Adrenal gland (tissue), 12 donors: ENCODE measurements around the gene ROCK2. TPM values are rescaled to one million over a fixed set of nuclear protein-coding genes. Genes with fewer than 3 reads are reported as not detected.
"Not testable (repeated sequence)": the region's sequence is repeated elsewhere in the genome, so short reads cannot be mapped to it uniquely, and the experiment has no call there.

ENCODE experiments used
- DNase-seq, 7 donors: peaks; one replicate each; pipeline ENCODE4 v3.0.0-alpha.2; 2019 to 2020
- H3K27ac ChIP-seq, 5 donors: fragments of 200-600 bp; sonication (generic) in 4 of 5; 1 replicate in 3 of 5; 2 replicates in 2 of 5; pipeline versions ENCODE4 v1.5.1 to v1.8.0; 2016 to 2020; ENCODE audit warnings: mild to moderate bottlenecking in 1 of 5
- H3K27me3 ChIP-seq: fragments of 200-600 bp; 2 replicates; pipeline ENCODE4 v1.8.0; 2021
- H3K36me3 ChIP-seq, 2 donors: fragments of 200-600 bp; replicated peaks in 1 of 2; 1 replicate in 1 of 2; 2 replicates in 1 of 2; pipeline versions ENCODE4 v1.5.1 to v1.8.0; 2018 to 2022
- H3K4me1 ChIP-seq, 2 donors: fragments of 200-600 bp; replicated peaks in 1 of 2; 1 replicate in 1 of 2; 2 replicates in 1 of 2; pipeline versions ENCODE4 v1.5.1 to v1.8.0; 2018 to 2021
- H3K4me3 ChIP-seq, 4 donors: fragments of 200-600 bp; sonication (generic) in 3 of 4; one replicate each; pipeline ENCODE4 v1.5.1; 2016 to 2018
- H3K9me3 ChIP-seq, 3 donors: fragments of 200-600 bp; sonication (generic) in 1 of 3; replicated peaks in 1 of 3; 1 replicate in 2 of 3; 2 replicates in 1 of 3; pipeline versions ENCODE4 v1.5.1 to v1.8.0; 2016 to 2021
- CTCF ChIP-seq, 6 experiments: fragments of 450-650 bp in 4 of 6; fragments of 200-600 bp in 2 of 6; sonication (generic) in 1 of 6; IDR thresholded peaks; 1 replicate in 5 of 6; 2 replicates in 1 of 6; pipeline versions ENCODE4 v1.5.1 to v1.8.0; 2016 to 2021; ENCODE audit warnings: antibody characterized with exemption in 6 of 6, mild to moderate bottlenecking in 2 of 6, moderate library complexity in 1 of 6
- POLR2A ChIP-seq, 2 donors: fragments of 450-650 bp; IDR thresholded peaks; one replicate each; pipeline ENCODE4 v1.6.1; 2017; ENCODE audit warnings: antibody characterized with exemption in 2 of 2, mild to moderate bottlenecking in 2 of 2, moderate library complexity in 1 of 2
- WGBS, 4 donors: extraction: QIAGEN DNeasy Blood & Tissue Kit in 2 of 4; methylation state at CpG; one replicate each; pipeline versions ENCODE4 v1.1.5 to v1.1.7; 2013 to 2017; 5-methylcytosine and 5-hydroxymethylcytosine counted together
- intact Hi-C, 2 donors: fragments of 100-400 bp; cut with DNase I; formaldehyde crosslinking; loops; one replicate each; pipeline versions ENCODE4 v1.14.1 to v1.15.0; 2022 to 2023
- polyA plus RNA-seq, 3 donors: library from polyadenylated mRNA; stranded (reverse); fragments of 200-250 nt in 2 of 3; fragments of 350-450 nt in 1 of 3; fragmentation: Illumina TruSeq in 1 of 3; extraction: RNeasy Lipid Tissue Mini Kit (QIAGEN cat#74804) in 1 of 3; gene quantifications; one replicate each; pipeline ENCODE4 v1.2.3, GENCODE V29; 2013 to 2014
- total RNA-seq, 9 donors: library from RNA; depleted of rRNA in 4 of 9; stranded (reverse); fragments of >200 nt in 4 of 9; fragments of 120-200 nt in 1 of 9; fragmentation: NEBNext Ultra II Directional in 1 of 9; extraction: Animal tissue kit (Norgen Biotek cat#: 25700) in 1 of 9; gene quantifications; one replicate each; pipeline versions ENCODE4 v1.1.0 to v1.2.4, GENCODE V29; 2013 to 2023
- donor health status: healthy with polysubstance abuse.
- donor health status: Bipolar disorder and iron deficiency.
- donor health status: DM: yes; HTN: yes; CAD: no.
- donor health status: DM: no; HTN: no; CAD: no.
- donor health status: DM: no; HTN: no; CAD: no.
- donor health status: DM: yes; HTN: yes; CAD: no.

ROCK2 gene
- total and polyA plus RNA-seq, 12 donors: 5.0 to 46.6 (median 26.2) TPM

- Histone ChIP-seq H3K27me3 (no peaks in the 10 kb centered on the region), H3K27ac (no peak overlapping the region), H3K36me3 (no peaks in the 10 kb centered on the region), H3K4me3 (no peak overlapping the region), H3K9me3 (no peaks in the 10 kb centered on the region), H3K4me1 (peaks cover 8 to 26% of the 10 kb centered on the region in 2 donors)
- TF ChIP-seq POLR2A (IDR thresholded peaks at IDR 0.05) (no peak), CTCF (IDR thresholded peaks at IDR 0.05) (no peak)
- no peak for DNase-seq
- WGBS, 4 donors: 81 to 86% (median 83%) methylated on average over 2 of the region's 2 CpGs
- intact Hi-C loops: loop anchor here in 1 of 2 donors (10.0 kb wide), 1 partner anchor 99 kb away; no protein-coding TSS in a partner anchor
Measured at GRCh38 chr2:11333427-11334183, 10.8 kb downstream of the ROCK2 start.

- H3K4me1 ChIP-seq: peaks cover 8 to 26% of the 10 kb centered on the region in 2 donors
- no peaks in the 10 kb centered on the region for H3K27me3 ChIP-seq
- DNase-seq: no peak
- TF ChIP-seq CTCF (IDR thresholded peaks at IDR 0.05) (no peak), POLR2A (IDR thresholded peaks at IDR 0.05) (no peak)
- 93 to 100% (median 97%) methylated on average over 1 of the region's 1 CpG for WGBS, 4 donors
- intact Hi-C loops: loop anchor here in 1 of 2 donors (10.0 kb wide), 1 partner anchor 98 kb away; no protein-coding TSS in a partner anchor
- no peak overlapping the region for H3K4me3 ChIP-seq
- no peaks in the 10 kb centered on the region for H3K36me3 ChIP-seq
- H3K9me3 ChIP-seq: no peaks in the 10 kb centered on the region
- H3K27ac ChIP-seq: no peak overlapping the region
Measured at GRCh38 chr2:11332596-11332995, 11.8 kb downstream of the ROCK2 start.

GRCh38 chr2:11330457-11331142, 13.8 kb downstream of the ROCK2 start:
- H3K9me3 ChIP-seq: no peaks in the 10 kb centered on the region
- no peak for TF ChIP-seq CTCF (IDR thresholded peaks at IDR 0.05)
- DNase-seq: peak in 2 of 7 donors; percentile 12 to 24
- no peaks in the 10 kb centered on the region for H3K27me3 ChIP-seq
- intact Hi-C loops: loop anchor here in 1 of 2 donors (10.0 kb wide), 1 partner anchor 96 kb away; no protein-coding TSS in a partner anchor
- H3K36me3 ChIP-seq: no peaks in the 10 kb centered on the region
- no peak overlapping the region for H3K4me3 ChIP-seq
- H3K4me1 ChIP-seq: peaks cover 8 to 43% of the 10 kb centered on the region in 2 donors
- H3K27ac ChIP-seq: peak overlapping the region in 1 of 5 donors; percentile 3
- 14 to 27% (median 23%) methylated on average over 4 of the region's 4 CpGs for WGBS, 4 donors

- no peak overlapping the region for H3K4me3 ChIP-seq
- peaks cover 8 to 46% of the 10 kb centered on the region in 2 donors for H3K4me1 ChIP-seq
- DNase-seq: no peak
- TF ChIP-seq CTCF (IDR thresholded peaks at IDR 0.05) (no peak), POLR2A (IDR thresholded peaks at IDR 0.05) (no peak)
- no peaks in the 10 kb centered on the region for H3K27me3 ChIP-seq
- H3K36me3 ChIP-seq: no peaks in the 10 kb centered on the region
- WGBS, 4 donors: 5 to 13% (median 6%) methylated on average over 1 of the region's 1 CpG
- H3K27ac ChIP-seq: peak overlapping the region in 1 of 5 donors; percentile 3
- intact Hi-C loops: loop anchor here in 1 of 2 donors (10.0 kb wide), 1 partner anchor 95 kb away; no protein-coding TSS in a partner anchor
- no peaks in the 10 kb centered on the region for H3K9me3 ChIP-seq
Measured at GRCh38 chr2:11329776-11330175, 14.7 kb downstream of the ROCK2 start.

GRCh38 chr2:11328522-11328921, 15.9 kb downstream of the ROCK2 start:
- intact Hi-C loops: not testable (repeated sequence)
- WGBS, 4 donors: 62 to 95% (median 92%) methylated on average over 1 of the region's 1 CpG

More at GRCh38 chr2:11328522-11328921, 15.9 kb downstream of the ROCK2 start:
- DNase-seq, H3K27ac ChIP-seq, H3K4me3 ChIP-seq, H3K36me3 ChIP-seq, H3K27me3 ChIP-seq, H3K9me3 ChIP-seq: not testable (repeated sequence)
- H3K4me1 ChIP-seq: peaks cover 8 to 46% of the 10 kb centered on the region in 2 donors
